ENCODE measurements around the gene CRLF1. TPM values are rescaled to one million over a fixed set of nuclear protein-coding genes. Genes with fewer than 3 reads are reported as not detected.

CRLF1 gene
- total and polyA plus RNA-seq, 10 of the 15 experiments (the other 5 are each of a cell fraction or from before 2014, with no cell fraction given): 0.10 to 1.2 (median 0.49) TPM; not detected in 4

- peaks cover 18% of the 10 kb centered on the region for H3K4me1 ChIP-seq (ENCODE audit: control insufficient read depth, insufficient read depth, low read length)
- in situ Hi-C loops (cut with MboI): no loop called here
- H3K4me2 ChIP-seq (ENCODE audit: control insufficient read depth, insufficient read depth): no peak overlapping the region
- no peaks in the 10 kb centered on the region; a peak in 2 of 4 replicates for H3K36me3 ChIP-seq (ENCODE audit: control insufficient read depth in 2 of 2, insufficient read depth in 2 of 2, low read length in 1 of 2)
- no peak for TF ChIP-seq IKZF1 (conservative IDR thresholded peaks at IDR 0.05)
- TF ChIP-seq ZNF217 (IDR thresholded peaks at IDR 0.05): no peak
- no peak for TF ChIP-seq YY1 (IDR thresholded peaks at IDR 0.05; ENCODE audit: low read depth, low read length)
- no peak for TF ChIP-seq IKZF2 (IDR thresholded peaks at IDR 0.05)
- no peak for TF ChIP-seq BMI1 (IDR thresholded peaks at IDR 0.05; ENCODE audit: borderline replicate concordance)
- no peak for TF ChIP-seq NBN (IDR thresholded peaks at IDR 0.05)
- TF ChIP-seq CHD2 (IDR thresholded peaks at IDR 0.05; ENCODE audit: borderline replicate concordance, low read depth, low read length): no peak
- no peak for TF ChIP-seq RBBP5 (conservative IDR thresholded peaks at IDR 0.05)
- TF ChIP-seq STAT1 (conservative IDR thresholded peaks at IDR 0.05): no peak
- H3K9ac ChIP-seq (ENCODE audit: control insufficient read depth, insufficient read depth, low read length): no peak overlapping the region
- H3K27ac ChIP-seq (ENCODE audit: control insufficient read depth, insufficient read depth): no peak overlapping the region
- RAD21 ChIA-PET (ENCODE audit: unreplicated experiment): no interaction called here
- no peak overlapping the region for H3K4me3 ChIP-seq
- H2AFZ ChIP-seq (ENCODE audit: control insufficient read depth, low read depth, low read length): no peak overlapping the region
- SMC1A ChIA-PET (ENCODE audit: uncharacterized antibody, unreplicated experiment): interaction anchor here (0.9 kb wide), 1 partner anchor 61 kb away, joined by 4 read pairs; no protein-coding TSS in a partner anchor
- CTCF ChIA-PET: no interaction called here
- no peaks in the 10 kb centered on the region for H3K9me3 ChIP-seq (replicated peaks; ENCODE audit: control insufficient read depth, insufficient read depth, low read length)
- peaks cover 9% of the 10 kb centered on the region; the same call in 1 of the 2 replicates for H4K20me1 ChIP-seq (ENCODE audit: control insufficient read depth, insufficient read depth)
- ATAC-seq (no peak), FAIRE-seq (no peak), DNase-seq (ENCODE audit: low read depth, low spot score) (no peak)
- POLR2A ChIA-PET: interaction anchor here (0.7 kb wide), 1 partner anchor 10 kb away, joined by 3 read pairs; no protein-coding TSS in a partner anchor
- H3K27me3 ChIP-seq (replicated peaks in 1 of 2; ENCODE audit: control insufficient read depth in 2 of 2, insufficient read depth in 2 of 2, low read length in 1 of 2): no peaks in the 10 kb centered on the region
- intact Hi-C loops (cut with micrococcal nuclease; ENCODE audit: unreplicated experiment): no loop called here
- WGBS (ENCODE audit: insufficient coverage, insufficient replicate concordance, low lambda C conversion rate, missing lambda C conversion rate): 96% methylated on average over 13 of the region's 13 CpGs
- H3K79me2 ChIP-seq (ENCODE audit: control insufficient read depth, insufficient read depth, low read length): no peaks in the 10 kb centered on the region; the same call in 1 of the 2 replicates
- BruUV-seq (replicated peaks): no TSS peak
Measured at GRCh38 chr19:18648973-18649315, 42.3 kb upstream of the CRLF1 start.

- H3K4me1 ChIP-seq (ENCODE audit: control insufficient read depth, insufficient read depth, low read length): peaks cover 18% of the 10 kb centered on the region
- H3K79me2 ChIP-seq (ENCODE audit: control insufficient read depth, insufficient read depth, low read length): no peaks in the 10 kb centered on the region; the same call in 1 of the 2 replicates
- H3K9me3 ChIP-seq (replicated peaks; ENCODE audit: control insufficient read depth, insufficient read depth, low read length): no peaks in the 10 kb centered on the region
- ChIA-PET POLR2A (no interaction called here), RAD21 (ENCODE audit: unreplicated experiment) (no interaction called here), CTCF (no interaction called here), SMC1A (ENCODE audit: uncharacterized antibody, unreplicated experiment) (no interaction called here)
- ATAC-seq (no peak), FAIRE-seq (no peak), DNase-seq (ENCODE audit: low read depth, low spot score) (no peak)
- no peaks in the 10 kb centered on the region; a peak in 2 of 4 replicates for H3K36me3 ChIP-seq (ENCODE audit: control insufficient read depth in 2 of 2, insufficient read depth in 2 of 2, low read length in 1 of 2)
- no peak overlapping the region for H3K9ac ChIP-seq (ENCODE audit: control insufficient read depth, insufficient read depth, low read length)
- in situ Hi-C loops (cut with MboI): no loop called here
- 88% methylated on average over 10 of the region's 10 CpGs for WGBS (ENCODE audit: insufficient coverage, insufficient replicate concordance, low lambda C conversion rate, missing lambda C conversion rate)
- no peak overlapping the region for H3K4me3 ChIP-seq
- TF ChIP-seq BACH1 (IDR thresholded peaks at IDR 0.05; ENCODE audit: borderline replicate concordance): no peak
- TF ChIP-seq SMAD5 (IDR thresholded peaks at IDR 0.05; ENCODE audit: low read depth): no peak
- no peak for TF ChIP-seq NR2C1 (IDR thresholded peaks at IDR 0.05)
- TF ChIP-seq RAD21 (IDR thresholded peaks at IDR 0.05; ENCODE audit: insufficient read depth, low read depth, low read length): no peak
- TF ChIP-seq ZNF592 (IDR thresholded peaks at IDR 0.05): no peak
- TF ChIP-seq SIN3A (IDR thresholded peaks at IDR 0.05; ENCODE audit: low read depth, low read length): no peak
- TF ChIP-seq DPF2 (IDR thresholded peaks at IDR 0.05): no peak
- TF ChIP-seq FOS (IDR thresholded peaks at IDR 0.05; ENCODE audit: borderline replicate concordance, extremely low read depth, insufficient read length): no peak
- H3K4me2 ChIP-seq (ENCODE audit: control insufficient read depth, insufficient read depth): no peak overlapping the region
- H2AFZ ChIP-seq (ENCODE audit: control insufficient read depth, low read depth, low read length): no peak overlapping the region
- H3K27ac ChIP-seq (ENCODE audit: control insufficient read depth, insufficient read depth): no peak overlapping the region
- H3K27me3 ChIP-seq (replicated peaks in 1 of 2; ENCODE audit: control insufficient read depth in 2 of 2, insufficient read depth in 2 of 2, low read length in 1 of 2): no peaks in the 10 kb centered on the region
- BruUV-seq (replicated peaks): no TSS peak
- peaks cover 9% of the 10 kb centered on the region; the same call in 1 of the 2 replicates for H4K20me1 ChIP-seq (ENCODE audit: control insufficient read depth, insufficient read depth)
- intact Hi-C loops (cut with micrococcal nuclease; ENCODE audit: unreplicated experiment): no loop called here
Measured at GRCh38 chr19:18647807-18648206, 41.2 kb upstream of the CRLF1 start.
